HL-60 (cell line): Measurements from ENCODE around the gene MSANTD3.
A peak's percentile ranks its signal among the peaks of the same experiment; 100 is the strongest.

ENCODE experiments used
- POLR2AphosphoS5 ChIP-seq: IDR thresholded peaks from 2 replicates; pipeline ENCODE4 v1.6.1; 2012; ENCODE audit warnings: low read depth
- TF ChIP-seq, protein P1 (sequence below): IDR thresholded peaks from one replicate; pipeline ENCODE4 v1.5.1; 2011; ENCODE audit warnings: low read length, control low read depth, inconsistent platforms; ENCODE audit not compliant: insufficient read depth

DNA sequence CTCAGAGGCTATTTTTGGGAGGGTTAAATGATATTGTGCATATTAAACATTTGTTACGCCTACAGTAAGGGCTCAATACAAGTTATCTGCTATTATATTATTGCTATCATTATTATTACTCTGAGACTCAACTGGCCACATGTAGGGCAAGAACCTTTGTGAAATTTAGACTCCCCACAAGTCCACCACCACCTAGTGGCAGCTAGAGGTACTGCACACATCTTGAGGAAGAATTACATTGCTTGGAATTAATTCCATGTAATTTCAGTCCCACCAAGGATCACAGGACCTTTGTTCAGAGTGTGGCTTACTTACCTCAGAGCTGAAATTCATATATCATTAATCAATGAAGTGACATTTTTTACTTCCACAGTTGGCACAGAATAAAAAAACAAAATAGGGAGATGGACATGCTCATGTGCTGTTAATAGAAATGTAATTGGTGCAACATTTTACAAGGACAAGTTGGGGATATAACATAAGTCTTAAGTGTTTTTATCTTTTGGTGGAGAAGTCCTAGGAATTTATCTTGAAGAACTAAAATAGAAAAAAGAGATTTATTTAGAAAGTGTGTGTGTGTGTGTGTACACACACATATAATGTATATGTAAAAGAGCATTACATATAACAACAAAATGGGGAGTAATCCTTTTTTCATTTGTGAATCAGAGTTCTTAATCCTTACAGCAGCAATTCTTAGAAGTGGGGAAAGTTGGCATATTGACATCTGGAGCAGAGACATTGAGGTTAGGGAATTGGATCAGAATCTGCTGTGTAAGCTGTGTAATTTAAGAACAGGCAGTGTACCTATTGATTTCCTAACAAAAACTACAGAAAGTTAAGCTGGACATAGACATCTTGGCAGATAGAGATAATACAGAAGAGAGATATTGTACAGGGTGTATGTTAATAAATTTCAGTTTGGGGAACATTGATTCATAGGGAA is 11.2 kb downstream of the MSANTD3 start:
- TF ChIP-seq, protein P1, sequence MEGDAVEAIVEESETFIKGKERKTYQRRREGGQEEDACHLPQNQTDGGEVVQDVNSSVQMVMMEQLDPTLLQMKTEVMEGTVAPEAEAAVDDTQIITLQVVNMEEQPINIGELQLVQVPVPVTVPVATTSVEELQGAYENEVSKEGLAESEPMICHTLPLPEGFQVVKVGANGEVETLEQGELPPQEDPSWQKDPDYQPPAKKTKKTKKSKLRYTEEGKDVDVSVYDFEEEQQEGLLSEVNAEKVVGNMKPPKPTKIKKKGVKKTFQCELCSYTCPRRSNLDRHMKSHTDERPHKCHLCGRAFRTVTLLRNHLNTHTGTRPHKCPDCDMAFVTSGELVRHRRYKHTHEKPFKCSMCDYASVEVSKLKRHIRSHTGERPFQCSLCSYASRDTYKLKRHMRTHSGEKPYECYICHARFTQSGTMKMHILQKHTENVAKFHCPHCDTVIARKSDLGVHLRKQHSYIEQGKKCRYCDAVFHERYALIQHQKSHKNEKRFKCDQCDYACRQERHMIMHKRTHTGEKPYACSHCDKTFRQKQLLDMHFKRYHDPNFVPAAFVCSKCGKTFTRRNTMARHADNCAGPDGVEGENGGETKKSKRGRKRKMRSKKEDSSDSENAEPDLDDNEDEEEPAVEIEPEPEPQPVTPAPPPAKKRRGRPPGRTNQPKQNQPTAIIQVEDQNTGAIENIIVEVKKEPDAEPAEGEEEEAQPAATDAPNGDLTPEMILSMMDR, result peak; percentile 87
- no peak for TF ChIP-seq POLR2AphosphoS5
